Loucy (cell line): Measurements from ENCODE around the gene MAP6.

Experiments used
- H2AFZ ChIP-seq: fragments of 200-600 bp; sonication (generic); 2 replicates; pipeline ENCODE4 v1.6.0; 2016; ENCODE audit warnings: antibody characterized with exemption, mild to moderate bottlenecking, low read length, moderate library complexity
- H3F3A ChIP-seq: fragments of 200-600 bp; 2 replicates; pipeline ENCODE4 v1.6.0; 2016; ENCODE audit warnings: antibody characterized with exemption, low read depth, mild to moderate bottlenecking
- H3K27me3 ChIP-seq: fragments of 200-600 bp; sonication (generic); 2 replicates; pipeline ENCODE4 v1.6.1; 2014; ENCODE audit warnings: low read length, mild to moderate bottlenecking; ENCODE audit not compliant: insufficient read depth, poor library complexity, severe bottlenecking
- H3K36me3 ChIP-seq: fragments of 200-600 bp; sonication (generic); 2 replicates; pipeline ENCODE4 v1.6.1; 2016; ENCODE audit warnings: low read length; ENCODE audit not compliant: insufficient read depth
- H3K4me1 ChIP-seq: fragments of 200-600 bp; sonication (generic); 2 replicates; pipeline ENCODE4 v1.5.1; 2014; ENCODE audit warnings: low read length, mild to moderate bottlenecking; ENCODE audit not compliant: insufficient read depth, poor library complexity, severe bottlenecking
- H3K4me2 ChIP-seq: fragments of 200-600 bp; sonication (generic); 2 replicates; pipeline ENCODE4 v1.6.0; 2014; ENCODE audit warnings: antibody characterized with exemption, low read length, low read depth, mild to moderate bottlenecking; ENCODE audit not compliant: poor library complexity, severe bottlenecking
- H3K4me3 ChIP-seq: fragments of 200-600 bp; sonication (generic); 2 replicates; pipeline ENCODE4 v1.5.1; 2014; ENCODE audit warnings: low read length, mild to moderate bottlenecking, mixed read lengths; ENCODE audit not compliant: poor library complexity, severe bottlenecking
- H3K79me2 ChIP-seq: fragments of 200-600 bp; sonication (generic); 2 replicates; pipeline ENCODE4 v1.6.1; 2014; ENCODE audit warnings: low read length; ENCODE audit not compliant: insufficient read depth
- H3K9ac ChIP-seq: fragments of 200-600 bp; sonication (generic); 2 replicates; pipeline ENCODE4 v1.6.0; 2014; ENCODE audit warnings: mild to moderate bottlenecking, low read depth, low read length, moderate library complexity; ENCODE audit not compliant: poor library complexity, severe bottlenecking
- H3K9me2 ChIP-seq: fragments of 200-600 bp; sonication (generic); replicated peaks from 2 replicates; pipeline ENCODE4 v1.6.1; 2016; ENCODE audit warnings: low read depth, low read length, mixed read lengths
- H3K9me3 ChIP-seq: fragments of 200-600 bp; sonication (generic); 2 replicates; pipeline ENCODE4 v1.6.1; 2014; ENCODE audit warnings: mild to moderate bottlenecking, antibody characterized with exemption, low read length, low read depth; ENCODE audit not compliant: insufficient read depth
- H4K20me1 ChIP-seq: fragments of 200-600 bp; sonication (generic); 2 replicates; pipeline ENCODE4 v1.6.0; 2014; ENCODE audit warnings: antibody characterized with exemption, low read length, mild to moderate bottlenecking; ENCODE audit not compliant: insufficient read depth, poor library complexity, severe bottlenecking
- CTCF ChIP-seq: fragments of 200-600 bp; sonication (generic); conservative IDR thresholded peaks from 2 replicates; pipeline ENCODE4 v1.5.1; 2014; ENCODE audit warnings: mild to moderate bottlenecking, antibody characterized with exemption, low read length
- EZH2phosphoT487 ChIP-seq: fragments of 200-600 bp; IDR thresholded peaks from 2 replicates; pipeline ENCODE4 v1.6.1; 2018; ENCODE audit warnings: antibody characterized with exemption, mild to moderate bottlenecking, moderate library complexity, borderline replicate concordance

The MAP6 gene

GRCh38 chr11:75616281-75616680, 52.6 kb downstream of the MAP6 start:
- H3K36me3 ChIP-seq = no peaks in the 10 kb centered on the region
- no peaks in the 10 kb centered on the region for H4K20me1 ChIP-seq
- no peak overlapping the region for H2AFZ ChIP-seq
- no peaks in the 10 kb centered on the region for H3K4me1 ChIP-seq
- no peaks in the 10 kb centered on the region for H3K9me3 ChIP-seq
- no peaks in the 10 kb centered on the region for H3K27me3 ChIP-seq
- H3K9me2 ChIP-seq = no peaks in the 10 kb centered on the region
- no peak overlapping the region for H3K4me3 ChIP-seq
- TF ChIP-seq EZH2phosphoT487 (no peak), CTCF (no peak)
- H3K79me2 ChIP-seq = no peaks in the 10 kb centered on the region
- H3K4me2 ChIP-seq = no peak overlapping the region
- H3K9ac ChIP-seq = no peak overlapping the region
- no peaks in the 10 kb centered on the region for H3F3A ChIP-seq

DNA sequence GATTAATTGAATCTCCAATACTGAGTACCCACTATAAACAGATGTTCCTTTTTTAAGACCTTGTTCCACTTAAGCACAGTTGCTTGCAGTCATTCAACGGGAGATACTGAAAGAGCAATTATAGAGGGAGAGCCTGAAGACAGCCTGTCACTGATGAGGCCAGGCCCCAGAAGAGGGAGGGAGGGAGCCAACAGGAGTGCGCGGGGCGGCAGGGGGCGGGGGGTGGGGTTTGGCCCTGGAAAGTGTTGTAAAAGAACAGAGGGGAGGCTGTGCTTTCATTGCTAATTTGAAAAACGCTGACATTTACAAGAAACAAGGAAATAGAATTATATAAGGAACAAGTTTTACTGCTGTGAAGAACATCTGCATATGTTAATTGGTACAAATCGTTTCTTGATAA, 53.1 kb downstream of the MAP6 start:
- Histone ChIP-seq H3K9ac (no peak overlapping the region), H3K4me3 (no peak overlapping the region), H3K4me2 (no peak overlapping the region), H4K20me1 (no peaks in the 10 kb centered on the region), H3K9me2 (no peaks in the 10 kb centered on the region), H3K9me3 (no peaks in the 10 kb centered on the region), H3K36me3 (no peaks in the 10 kb centered on the region), H3K27me3 (no peaks in the 10 kb centered on the region), H3K79me2 (no peaks in the 10 kb centered on the region), H3K4me1 (no peaks in the 10 kb centered on the region), H3F3A (no peaks in the 10 kb centered on the region), H2AFZ (no peak overlapping the region)
- TF ChIP-seq CTCF (no peak), EZH2phosphoT487 (no peak)

- H3K27me3 ChIP-seq = no peaks in the 10 kb centered on the region
- no peaks in the 10 kb centered on the region for H3K9me2 ChIP-seq
- no peaks in the 10 kb centered on the region for H4K20me1 ChIP-seq
- TF ChIP-seq EZH2phosphoT487 (no peak), CTCF (no peak)
- no peak overlapping the region for H3K4me3 ChIP-seq
- no peaks in the 10 kb centered on the region for H3F3A ChIP-seq
- H3K9me3 ChIP-seq = no peaks in the 10 kb centered on the region
- no peak overlapping the region for H3K4me2 ChIP-seq
- H3K79me2 ChIP-seq = no peaks in the 10 kb centered on the region
- H3K4me1 ChIP-seq = no peaks in the 10 kb centered on the region
- H2AFZ ChIP-seq = no peak overlapping the region
- H3K36me3 ChIP-seq = no peaks in the 10 kb centered on the region
- no peak overlapping the region for H3K9ac ChIP-seq
These were observed 57.0 kb downstream of the MAP6 start for GRCh38 chr11:75611823-75612222.
